Neuronal stem cell (in vitro differentiated cells): Measurements from ENCODE around the gene EYS.

Experiments used
- DNase-seq: peaks from one replicate; pipeline ENCODE4 v3.0.0-alpha.2; 2013; ENCODE audit warnings: low spot score
- H2AFZ ChIP-seq: one replicate; pipeline ENCODE4 v1.6.1; 2013; ENCODE audit warnings: mild to moderate bottlenecking, low read length, inconsistent platforms
- H2AK5ac ChIP-seq: 2 replicates; pipeline ENCODE4 v1.6.1; 2013; ENCODE audit warnings: low read depth, mild to moderate bottlenecking, inconsistent platforms, low read length, moderate library complexity, mixed read lengths
- H2BK120ac ChIP-seq: 2 replicates; pipeline ENCODE4 v1.6.1; 2013; ENCODE audit warnings: low read depth, mild to moderate bottlenecking, inconsistent platforms, low read length, moderate library complexity, mixed read lengths
- H2BK12ac ChIP-seq: one replicate; pipeline ENCODE4 v1.6.1; 2013; ENCODE audit warnings: low read length, inconsistent platforms
- H2BK15ac ChIP-seq: 2 replicates; pipeline ENCODE4 v1.6.1; 2013; ENCODE audit warnings: mild to moderate bottlenecking, low read length, inconsistent platforms, mixed read lengths
- H2BK5ac ChIP-seq: one replicate; pipeline ENCODE4 v1.6.1; 2013; ENCODE audit warnings: inconsistent platforms, mild to moderate bottlenecking, low read length, moderate library complexity
- H3K14ac ChIP-seq: one replicate; pipeline ENCODE4 v1.6.1; 2013; ENCODE audit warnings: low read length, inconsistent platforms
- H3K18ac ChIP-seq: 2 replicates; pipeline ENCODE4 v1.6.1; 2013; ENCODE audit warnings: low read length, inconsistent platforms
- H3K23ac ChIP-seq: 2 replicates; pipeline ENCODE4 v1.6.1; 2013; ENCODE audit warnings: low read depth, mild to moderate bottlenecking, mixed read lengths, low read length, inconsistent platforms; ENCODE audit not compliant: poor library complexity
- H3K27ac ChIP-seq: replicated peaks from 3 replicates; pipeline ENCODE4 v1.5.1; 2013; ENCODE audit warnings: low read length, inconsistent platforms
- H3K27me3 ChIP-seq, 3 experiments: 2 replicates each; pipeline ENCODE4 v1.6.1; 2013; ENCODE audit warnings: low read length in 3 of 3, mild to moderate bottlenecking in 2 of 3, inconsistent platforms in 1 of 3, low read depth in 1 of 3, mixed read lengths in 1 of 3, moderate library complexity in 1 of 3; ENCODE audit not compliant: control insufficient read depth in 3 of 3, insufficient read depth in 3 of 3
- H3K36me3 ChIP-seq, 2 donors: replicated peaks in 1 of 2; 2 replicates each; pipeline ENCODE4 v1.6.1; 2013; ENCODE audit warnings: low read length in 2 of 2; ENCODE audit not compliant: control insufficient read depth in 2 of 2, insufficient read depth in 2 of 2
- H3K4ac ChIP-seq: 2 replicates; pipeline ENCODE4 v1.6.1; 2013; ENCODE audit warnings: inconsistent platforms, mild to moderate bottlenecking, low read length, moderate library complexity
- H3K4me1 ChIP-seq, 2 donors: 1 replicate in 1 of 2; 2 replicates in 1 of 2; pipeline ENCODE4 v1.6.1; 2013; ENCODE audit warnings: low read length in 2 of 2, low read depth in 1 of 2; ENCODE audit not compliant: control insufficient read depth in 2 of 2, insufficient read depth in 1 of 2
- H3K4me2 ChIP-seq: one replicate; pipeline ENCODE4 v1.6.1; 2013; ENCODE audit warnings: mild to moderate bottlenecking, low read length, inconsistent platforms; ENCODE audit not compliant: insufficient read depth, poor library complexity, severe bottlenecking
- H3K4me3 ChIP-seq, 2 donors: 2 replicates each; pipeline ENCODE4 v1.5.1; 2013; ENCODE audit warnings: low read length in 2 of 2, mild to moderate bottlenecking in 2 of 2, inconsistent platforms in 1 of 2, moderate library complexity in 1 of 2
- H3K79me1 ChIP-seq: one replicate; pipeline ENCODE4 v1.6.1; 2013; ENCODE audit warnings: low read depth, mild to moderate bottlenecking, inconsistent platforms, low read length, moderate library complexity
- H3K9ac ChIP-seq: one replicate; pipeline ENCODE4 v1.6.1; 2013; ENCODE audit warnings: mild to moderate bottlenecking, low read depth, low read length, inconsistent platforms; ENCODE audit not compliant: poor library complexity
- H3K9me3 ChIP-seq, 2 donors: replicated peaks in 1 of 2; 2 replicates each; pipeline versions ENCODE3 to v1.6.1; 2013; ENCODE audit warnings: low read length in 2 of 2, mild to moderate bottlenecking in 2 of 2, inconsistent platforms in 1 of 2, low read depth in 1 of 2, mixed read lengths in 1 of 2, moderate library complexity in 1 of 2; ENCODE audit not compliant: control insufficient read depth in 2 of 2, insufficient read depth in 1 of 2
- H4K8ac ChIP-seq: one replicate; pipeline ENCODE4 v1.6.1; 2013; ENCODE audit warnings: low read depth, mild to moderate bottlenecking, inconsistent platforms, low read length, moderate library complexity
- H4K91ac ChIP-seq: one replicate; pipeline ENCODE4 v1.6.1; 2013; ENCODE audit warnings: low read length, low read depth, mild to moderate bottlenecking, inconsistent platforms; ENCODE audit not compliant: poor library complexity
- WGBS, 2 donors: extraction: QIAGEN DNeasy Blood & Tissue Kit; methylation state at CpG; one replicate each; pipeline ENCODE4 v1.1.7; 2013; ENCODE audit warnings: missing lambda C conversion rate in 2 of 2, mixed read lengths in 1 of 2; ENCODE audit not compliant: insufficient read length in 2 of 2, insufficient replicate concordance in 1 of 2; ENCODE audit errors: extremely low coverage in 2 of 2; 5-methylcytosine and 5-hydroxymethylcytosine counted together

Gene EYS

GRCh38 chr6:65289491-65289890 is 417.5 kb downstream of the EYS start:
- Histone ChIP-seq H4K91ac (no peak overlapping the region), H2AK5ac (no peak overlapping the region), H2BK12ac (no peak overlapping the region), H2BK15ac (no peak overlapping the region), H2AFZ (no peak overlapping the region), H3K18ac (no peak overlapping the region), H3K4ac (no peak overlapping the region), H3K4me2 (no peak overlapping the region), H3K4me3 (no peak overlapping the region), H3K27ac (no peak overlapping the region), H3K9me3 (no peaks in the 10 kb centered on the region), H2BK120ac (no peak overlapping the region), H3K23ac (no peak overlapping the region), H3K36me3 (no peaks in the 10 kb centered on the region), H4K8ac (no peak overlapping the region), H3K79me1 (no peaks in the 10 kb centered on the region), H3K9ac (no peak overlapping the region), H2BK5ac (no peak overlapping the region), H3K14ac (no peak overlapping the region), H3K4me1 (no peaks in the 10 kb centered on the region), H3K27me3 (no peaks in the 10 kb centered on the region)
- DNase-seq, result no peak
- no CpG with 5 or more reads among the region's 2 CpGs for WGBS, 2 donors

GRCh38 chr6:65285275-65285674 is 421.8 kb downstream of the EYS start:
- Histone ChIP-seq H3K36me3 (no peaks in the 10 kb centered on the region), H4K8ac (no peak overlapping the region), H2AFZ (no peak overlapping the region), H3K9me3 (no peaks in the 10 kb centered on the region), H4K91ac (no peak overlapping the region), H3K4me2 (no peak overlapping the region), H3K4me1 (no peaks in the 10 kb centered on the region), H2BK5ac (no peak overlapping the region), H3K79me1 (no peaks in the 10 kb centered on the region), H3K18ac (no peak overlapping the region), H3K27ac (no peak overlapping the region), H3K4me3 (no peak overlapping the region), H3K9ac (no peak overlapping the region), H3K14ac (no peak overlapping the region), H2BK15ac (no peak overlapping the region), H3K23ac (no peak overlapping the region), H2BK120ac (no peak overlapping the region), H3K27me3 (no peaks in the 10 kb centered on the region), H3K4ac (no peak overlapping the region), H2BK12ac (no peak overlapping the region), H2AK5ac (no peak overlapping the region)
- DNase-seq, result no peak

GRCh38 chr6:65280060-65280459 is 427.0 kb downstream of the EYS start:
- no peaks in the 10 kb centered on the region for H3K27me3 ChIP-seq
- no peak overlapping the region for H3K9ac ChIP-seq
- H3K4me2 ChIP-seq, result no peak overlapping the region
- H2BK5ac ChIP-seq, result no peak overlapping the region
- no peak for DNase-seq
- H4K91ac ChIP-seq, result no peak overlapping the region
- H3K23ac ChIP-seq, result no peak overlapping the region
- H3K4me1 ChIP-seq, result no peaks in the 10 kb centered on the region
- no peak overlapping the region for H3K14ac ChIP-seq
- no peak overlapping the region for H3K27ac ChIP-seq
- no peak overlapping the region for H2BK15ac ChIP-seq
- no peaks in the 10 kb centered on the region for H3K9me3 ChIP-seq
- H3K4ac ChIP-seq, result no peak overlapping the region
- no peak overlapping the region for H3K4me3 ChIP-seq
- H2BK120ac ChIP-seq, result no peak overlapping the region
- no peak overlapping the region for H4K8ac ChIP-seq
- H3K18ac ChIP-seq, result no peak overlapping the region
- no peak overlapping the region for H2BK12ac ChIP-seq
- WGBS, 2 donors, result no CpG with 5 or more reads among the region's 3 CpGs
- no peaks in the 10 kb centered on the region for H3K79me1 ChIP-seq
- H2AK5ac ChIP-seq, result no peak overlapping the region
- H2AFZ ChIP-seq, result no peak overlapping the region
- no peaks in the 10 kb centered on the region for H3K36me3 ChIP-seq

GRCh38 chr6:65262241-65262640 is 444.8 kb downstream of the EYS start:
- Histone ChIP-seq H3K27ac (no peak overlapping the region), H4K91ac (no peak overlapping the region), H3K27me3 (no peaks in the 10 kb centered on the region), H3K4me2 (no peak overlapping the region), H3K79me1 (no peaks in the 10 kb centered on the region), H3K9me3 (no peaks in the 10 kb centered on the region), H3K18ac (no peak overlapping the region), H2BK12ac (no peak overlapping the region), H2BK5ac (no peak overlapping the region), H3K4me1 (no peaks in the 10 kb centered on the region), H3K14ac (no peak overlapping the region), H3K9ac (no peak overlapping the region), H3K36me3 (no peaks in the 10 kb centered on the region), H2AFZ (no peak overlapping the region), H2BK15ac (no peak overlapping the region), H3K4me3 (no peak overlapping the region), H3K4ac (no peak overlapping the region), H2BK120ac (no peak overlapping the region), H4K8ac (no peak overlapping the region), H3K23ac (no peak overlapping the region), H2AK5ac (no peak overlapping the region)
- WGBS, 2 donors, result no CpG with 5 or more reads among the region's 3 CpGs
- no peak for DNase-seq
